Measurements from ENCODE around the gene B4GALNT3.

DNA sequence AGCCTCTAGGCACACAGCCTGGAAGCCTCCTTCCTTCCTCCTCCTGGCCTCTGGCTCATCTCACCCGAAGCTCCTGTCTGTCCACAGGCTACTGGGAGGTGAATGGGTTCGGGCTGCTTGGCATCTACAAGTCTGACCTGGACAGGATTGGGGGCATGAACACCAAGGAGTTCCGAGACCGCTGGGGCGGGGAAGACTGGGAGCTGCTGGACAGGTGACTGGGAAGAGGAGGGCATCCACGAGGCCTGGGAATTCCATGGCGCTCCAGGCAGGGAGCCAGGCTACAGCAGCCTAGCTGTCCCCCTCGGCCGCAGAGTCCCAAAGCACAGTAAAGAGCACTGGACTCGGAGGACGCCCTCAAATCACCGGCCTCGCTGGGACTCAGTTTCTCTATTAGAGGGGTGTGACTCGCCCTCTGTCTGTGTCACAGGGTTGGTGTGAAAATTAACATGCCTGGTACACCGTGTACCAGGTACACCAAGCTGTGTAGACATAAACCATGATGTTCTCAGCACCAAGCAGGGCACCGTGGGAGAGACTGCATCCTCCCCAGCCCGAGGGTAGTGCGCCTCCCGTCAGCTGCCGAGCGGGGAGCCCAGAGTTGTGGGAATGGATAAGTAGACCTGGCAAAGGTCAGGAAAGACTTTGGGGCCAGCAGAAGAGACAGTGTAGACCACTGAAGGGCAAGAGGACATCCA, 99.6 kb downstream of the B4GALNT3 start:
- TF ChIP-seq POLR2AphosphoS5 (IDR thresholded peaks at IDR 0.05; ENCODE audit: borderline replicate concordance, low read depth, low read length) (no peak), EZH2 (IDR thresholded peaks at IDR 0.05) (no peak), FOXP2 (optimal IDR thresholded peaks at IDR 0.05; ENCODE audit: control extremely low read depth, extremely low read length, insufficient read depth) (no peak)

All from SK-N-MC (cell line).